NCI-H2029 (cell line): ENCODE results near the gene DNAAF8.

Experiments
- DNase-seq: peaks from one replicate; lab custom pipeline; 2025; lab: John Stamatoyannopoulos, UW

The DNAAF8 gene

GRCh38 chr16:4752351-4753100, 18.2 kb downstream of the DNAAF8 start:
- no peak for DNase-seq

GRCh38 chr16:4753227-4753626, 18.9 kb downstream of the DNAAF8 start:
- no peak for DNase-seq

- no peak for DNase-seq
Measured at GRCh38 chr16:4754865-4755264, 20.5 kb downstream of the DNAAF8 start.

- DNase-seq = no peak
Measured at GRCh38 chr16:4755687-4756086, 21.4 kb downstream of the DNAAF8 start.

GRCh38 chr16:4760221-4760910, 26.0 kb downstream of the DNAAF8 start:
- DNase-seq = no peak

- DNase-seq = no peak
Measured at GRCh38 chr16:4762205-4762604, 27.9 kb downstream of the DNAAF8 start.

- DNase-seq = no peak
Measured at GRCh38 chr16:4763791-4764190, 29.5 kb downstream of the DNAAF8 start.

- DNase-seq = no peak
Measured at GRCh38 chr16:4765511-4766474, 31.5 kb downstream of the DNAAF8 start.

GRCh38 chr16:4766875-4767628, 32.7 kb downstream of the DNAAF8 start, which contains the start of gene ZNF500:
Gene ZNF500, minus strand, starts transcription at chr16:4767162. Its CDS starts 1,184 bp downstream, at chr16:4765978.
- peak; percentile 95 for DNase-seq

- no peak for DNase-seq
Measured at GRCh38 chr16:4767872-4768548, 33.7 kb downstream of the DNAAF8 start.

GRCh38 chr16:4768549-4769305, 34.4 kb downstream of the DNAAF8 start:
- peak; percentile 93 for DNase-seq

GRCh38 chr16:4769306-4769638, 34.9 kb downstream of the DNAAF8 start:
- no peak for DNase-seq

- DNase-seq = no peak
Measured at GRCh38 chr16:4771646-4772045, 37.3 kb downstream of the DNAAF8 start.

- no peak for DNase-seq
Measured at GRCh38 chr16:4772351-4772750, 38.0 kb downstream of the DNAAF8 start.

- no peak for DNase-seq
Measured at GRCh38 chr16:4775005-4775404, 40.7 kb downstream of the DNAAF8 start.

GRCh38 chr16:4776141-4776705, 41.9 kb downstream of the DNAAF8 start:
- DNase-seq = no peak

- no peak for DNase-seq
Measured at GRCh38 chr16:4777339-4778049, 43.2 kb downstream of the DNAAF8 start.

- no peak for DNase-seq
Measured at GRCh38 chr16:4778050-4778392, 43.7 kb downstream of the DNAAF8 start.

- DNase-seq = no peak
Measured at GRCh38 chr16:4780235-4780634, 45.9 kb downstream of the DNAAF8 start.
